GM21526 (cell line): ENCODE results near the gene USP34.

ENCODE experiments used
- ATAC-seq: cut with Tn5 transposase; IDR thresholded peaks from one replicate; pipeline ENCODE4 v1.9.1; 2021; ENCODE audit warnings: moderate library complexity; ENCODE audit not compliant: unreplicated experiment, low FRiP score

The USP34 gene

GRCh38 chr2:61327173-61327572 lies 143.7 kb downstream of the USP34 start:
- ATAC-seq: no peak

DNA sequence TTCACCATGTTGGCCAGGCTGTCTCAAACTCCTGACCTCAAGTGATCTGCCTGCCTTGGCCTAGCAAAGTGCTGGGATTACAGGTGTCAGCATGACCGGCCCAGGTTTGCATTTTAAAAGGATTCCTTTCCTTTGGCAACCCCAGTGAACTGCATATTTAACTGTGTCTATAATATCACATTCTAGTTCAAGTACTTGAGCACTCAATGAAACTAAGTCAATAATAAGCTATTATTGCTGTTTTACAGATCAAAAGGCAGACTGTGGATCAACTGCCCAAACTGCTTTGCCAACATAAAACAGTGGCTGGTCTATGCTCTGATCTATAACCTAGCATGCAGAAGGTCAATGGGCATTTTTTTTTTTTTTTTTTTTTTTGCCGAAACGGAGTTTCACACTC lies 144.5 kb downstream of the USP34 start:
- ATAC-seq: no peak

GRCh38 chr2:61320181-61320580 lies 150.7 kb downstream of the USP34 start:
- ATAC-seq: no peak

DNA sequence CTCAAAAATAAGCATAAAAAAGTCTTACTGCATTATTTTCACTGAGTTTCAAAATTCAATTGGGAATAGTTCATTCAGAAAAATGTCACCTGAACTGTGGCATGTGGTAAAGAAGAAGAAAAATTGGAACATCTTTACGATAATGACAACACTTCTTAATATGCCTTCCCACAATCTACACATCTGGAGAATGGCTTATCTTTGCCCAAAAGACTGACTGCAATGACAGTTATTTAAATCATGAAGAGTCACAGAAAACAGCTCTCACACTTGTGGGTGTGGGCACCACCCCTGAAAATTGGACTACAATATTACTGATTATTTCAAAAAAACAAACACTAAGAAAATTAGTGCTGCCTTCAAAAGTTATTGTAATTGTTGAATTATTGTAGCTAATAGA lies 152.3 kb downstream of the USP34 start:
- ATAC-seq: no peak

DNA sequence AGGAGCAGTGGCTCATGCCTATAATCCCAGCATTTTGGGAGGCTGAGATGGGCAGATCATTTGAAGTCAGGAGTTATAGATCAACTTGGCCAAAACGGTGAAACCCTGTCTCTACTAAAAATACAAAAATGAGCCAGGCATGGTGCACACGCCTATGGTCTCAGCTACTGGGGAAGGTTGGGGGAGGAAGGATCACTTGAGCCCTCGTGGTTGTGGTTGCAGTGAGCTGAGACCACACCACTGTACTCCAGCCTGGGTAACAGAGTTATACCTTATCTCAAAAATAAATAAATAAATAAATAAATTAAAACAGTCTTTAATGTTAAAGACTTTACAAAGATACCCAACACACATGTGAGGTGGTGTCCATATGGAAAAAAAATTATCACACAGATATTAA lies 174.9 kb downstream of the USP34 start:
- no peak for ATAC-seq

DNA sequence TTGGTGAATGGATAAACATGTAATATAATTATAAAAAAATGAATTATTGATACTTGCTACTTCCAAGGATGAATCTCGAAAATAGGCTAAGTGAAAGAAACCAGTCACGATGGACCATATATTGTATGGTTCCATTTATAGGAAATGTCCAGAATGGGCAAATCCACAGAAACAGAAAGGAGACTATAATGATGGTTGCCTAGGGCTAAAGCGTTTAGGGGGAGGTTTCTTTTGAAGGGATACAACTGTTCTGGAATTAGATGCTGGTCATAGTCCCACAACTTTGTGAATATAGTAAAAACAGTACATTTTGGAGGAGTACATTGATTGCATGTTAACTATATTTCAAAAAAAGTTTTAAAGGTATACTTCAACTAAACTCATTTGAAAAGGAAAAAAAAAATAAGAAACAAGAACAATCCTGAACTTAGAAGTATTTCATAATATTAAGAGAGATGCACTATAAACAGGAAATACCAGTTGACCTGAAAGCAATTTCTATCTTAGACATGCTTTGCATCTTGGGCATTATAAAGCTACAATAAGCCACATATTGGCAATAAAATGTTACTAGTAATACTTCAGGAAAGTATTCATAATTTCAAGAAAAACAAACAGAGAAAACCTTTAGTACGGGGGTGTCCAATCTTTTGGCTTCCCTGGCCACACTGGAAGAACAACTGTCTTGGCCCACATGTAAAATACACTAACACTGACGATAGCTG lies 178.9 kb downstream of the USP34 start:
- no peak for ATAC-seq

DNA sequence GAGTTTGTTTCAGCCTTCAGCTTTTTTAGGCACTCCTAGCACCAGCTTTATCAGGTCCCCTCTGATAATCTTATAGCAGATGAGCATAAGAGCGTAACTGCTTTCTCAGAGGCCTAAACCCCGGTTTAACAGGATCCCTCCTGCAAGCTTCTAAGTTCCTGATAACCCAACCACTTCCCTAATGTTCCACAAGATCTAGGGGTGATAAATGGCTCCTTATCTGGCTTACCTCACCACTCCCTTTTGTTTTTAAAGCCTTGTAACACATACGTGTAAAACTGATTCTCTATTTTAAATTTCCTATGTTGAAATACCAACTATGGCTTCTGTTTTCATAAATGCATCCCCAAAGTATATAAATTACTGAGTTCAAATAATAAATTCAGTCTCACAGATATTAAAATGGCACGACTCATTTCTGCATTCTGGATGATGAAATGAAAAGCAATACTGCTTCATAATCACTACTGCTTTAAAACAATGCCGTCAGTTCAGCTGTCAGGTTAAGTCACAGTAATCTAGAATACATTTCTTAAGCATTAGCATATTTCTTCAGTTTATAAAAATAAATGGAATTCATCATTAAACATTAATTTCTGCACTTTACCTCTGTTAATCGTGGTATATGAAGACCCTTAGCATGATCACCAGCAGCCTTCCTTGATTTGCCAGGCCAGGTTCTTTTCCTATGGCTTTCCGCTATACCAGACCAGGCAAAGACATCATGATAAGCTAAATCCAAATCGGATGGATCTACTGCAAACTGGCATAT lies 182.6 kb downstream of the USP34 start:
- no peak for ATAC-seq

- ATAC-seq: no peak
These were observed 183.6 kb downstream of the USP34 start for GRCh38 chr2:61287254-61287653.

- no peak for ATAC-seq
These were observed 187.3 kb downstream of the USP34 start for GRCh38 chr2:61283443-61284160.

- ATAC-seq: no peak
These were observed 188.7 kb downstream of the USP34 start for GRCh38 chr2:61282104-61282590.

DNA sequence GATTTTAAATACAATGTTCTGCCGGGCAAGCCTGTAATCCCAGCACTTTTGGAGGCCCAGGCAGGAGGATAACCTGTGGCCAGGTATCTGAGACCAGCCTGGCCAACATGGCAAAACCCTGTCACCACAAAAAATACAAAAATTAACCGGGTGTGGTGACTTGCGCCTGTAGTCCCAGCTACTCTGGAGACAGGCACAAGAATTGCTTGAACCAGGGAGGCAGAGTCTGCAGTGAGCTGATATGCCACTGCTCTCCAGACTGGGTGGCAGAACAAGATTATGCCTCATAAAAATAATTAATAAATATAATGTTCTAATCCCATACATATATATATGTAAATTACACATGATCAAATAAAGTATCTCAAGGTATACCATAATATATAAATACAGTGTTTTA lies 189.6 kb downstream of the USP34 start:
- ATAC-seq: no peak

DNA sequence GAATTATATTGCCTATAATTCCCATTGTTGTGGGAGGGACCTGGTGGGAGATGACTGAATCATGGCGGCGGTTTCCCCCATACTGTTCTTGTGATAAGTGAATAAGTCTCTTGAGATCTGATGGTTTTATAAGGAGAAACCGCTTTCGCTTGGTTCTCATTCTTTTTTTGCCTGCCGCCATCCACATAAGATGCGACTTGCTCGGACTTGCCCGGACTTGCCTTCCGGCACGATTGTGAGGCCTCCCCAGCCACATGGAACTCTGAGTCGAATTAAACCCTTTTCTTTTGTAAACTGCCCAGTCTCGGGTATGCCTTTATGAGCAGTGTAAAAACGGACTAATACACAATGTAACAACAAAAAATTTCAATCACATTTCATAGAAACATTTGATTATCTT lies 193.1 kb downstream of the USP34 start:
- no peak for ATAC-seq

- ATAC-seq: no peak
These were observed 195.2 kb downstream of the USP34 start for GRCh38 chr2:61275575-61276184.

- ATAC-seq: no peak
These were observed 198.3 kb downstream of the USP34 start for GRCh38 chr2:61272421-61273070.

- no peak for ATAC-seq
These were observed 202.6 kb downstream of the USP34 start for GRCh38 chr2:61268249-61268648.

GRCh38 chr2:61266632-61267505 lies 204.0 kb downstream of the USP34 start:
- ATAC-seq: no peak

DNA sequence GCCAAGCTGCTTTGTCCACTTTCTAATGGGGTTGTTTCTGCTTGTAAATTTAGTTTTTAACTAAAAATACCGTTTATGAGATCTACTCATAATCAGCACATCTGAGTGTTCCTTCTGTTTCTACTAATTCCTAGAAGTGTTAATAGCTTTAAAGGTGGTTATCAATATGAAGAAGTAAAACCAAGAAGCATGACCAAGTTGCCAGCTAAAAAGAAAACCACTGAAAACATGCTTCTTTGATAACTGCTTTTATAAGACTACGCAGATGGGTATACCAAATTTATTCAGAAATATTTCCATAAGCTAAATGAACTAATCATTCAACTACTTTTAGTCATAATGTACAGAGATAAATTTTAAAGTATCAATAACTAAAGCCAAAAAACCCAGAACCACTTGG lies 207.1 kb downstream of the USP34 start:
- no peak for ATAC-seq

DNA sequence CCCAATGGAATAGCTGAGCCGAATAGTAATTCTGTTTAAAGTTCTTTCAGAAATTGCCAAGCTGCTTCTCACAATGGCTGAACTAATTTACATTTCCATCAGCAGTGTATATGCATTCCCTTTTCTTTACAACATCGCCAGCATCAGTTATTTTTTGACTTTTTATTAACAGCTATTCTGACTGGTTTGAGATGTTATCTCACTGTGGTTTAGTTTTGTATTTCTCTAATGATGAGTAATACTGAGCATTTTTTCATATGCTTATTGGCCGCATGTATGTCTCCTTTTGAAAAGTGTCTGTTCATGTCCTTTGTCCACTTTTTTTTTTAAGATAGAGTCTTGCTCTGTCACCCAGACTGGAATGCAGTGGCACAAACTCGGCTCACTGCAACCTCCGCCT lies 208.2 kb downstream of the USP34 start:
- no peak for ATAC-seq

GRCh38 chr2:61257446-61257845 lies 213.4 kb downstream of the USP34 start:
- ATAC-seq: no peak
